Ascending aorta (tissue), 2 donors: ENCODE data around the gene ZSWIM7. TPM values are rescaled to one million over a fixed set of nuclear protein-coding genes. Genes with fewer than 3 reads are reported as not detected.
A peak's percentile ranks its signal among the peaks of the same experiment; 100 is the strongest.

Experiments
- DNase-seq, 2 donors: peaks; one replicate each; pipeline ENCODE4 v3.0.0-alpha.2; 2019; ENCODE audit warnings: low spot score in 2 of 2
- H3K27ac ChIP-seq, 2 donors: fragments of 200-600 bp; sonication (generic); one replicate each; pipeline ENCODE4 v1.5.1; 2016 to 2017; ENCODE audit warnings: mild to moderate bottlenecking in 1 of 2
- H3K27me3 ChIP-seq: fragments of 200-600 bp; sonication (generic); one replicate; pipeline ENCODE4 v1.5.1; 2017
- H3K36me3 ChIP-seq, 2 donors: fragments of 200-600 bp; sonication (generic); one replicate each; pipeline ENCODE4 v1.5.1; 2016
- H3K4me1 ChIP-seq, 2 donors: fragments of 200-600 bp; sonication (generic); one replicate each; pipeline ENCODE4 v1.5.1; 2016 to 2017; ENCODE audit warnings: mild to moderate bottlenecking in 1 of 2
- H3K4me3 ChIP-seq, 2 donors: fragments of 200-600 bp; sonication (generic); one replicate each; pipeline ENCODE4 v1.5.1; 2016 to 2017; ENCODE audit warnings: mild to moderate bottlenecking in 1 of 2
- H3K9me3 ChIP-seq, 2 donors: fragments of 200-600 bp; sonication (generic); one replicate each; pipeline ENCODE4 v1.5.1; 2016
- CTCF ChIP-seq, 3 experiments: fragments of 200-600 bp in 2 of 3; fragments of 450-650 bp in 1 of 3; sonication (generic) in 2 of 3; IDR thresholded peaks; one replicate each; pipeline ENCODE4 v1.5.1; 2016 to 2019; ENCODE audit warnings: antibody characterized with exemption in 3 of 3, mild to moderate bottlenecking in 1 of 3, moderate library complexity in 1 of 3
- intact Hi-C: fragments of 100-400 bp; cut with DNase I; formaldehyde crosslinking; loops from one replicate; pipeline ENCODE4 v1.15.1; 2023
- total RNA-seq: library from RNA; depleted of rRNA; stranded (reverse); fragments of >200 nt; gene quantifications from one replicate; pipeline ENCODE4 v1.1.0, GENCODE V29; 2016

The ZSWIM7 gene
- total RNA-seq, 1 donor from 2014 or later, result 0.75 TPM

- DNase-seq, result no peak
- Histone ChIP-seq H3K27me3 (no peaks in the 10 kb centered on the region), H3K27ac (no peak overlapping the region), H3K9me3 (no peaks in the 10 kb centered on the region), H3K4me3 (no peak overlapping the region), H3K4me1 (peaks cover 5 to 9% of the 10 kb centered on the region in 2 donors), H3K36me3 (no peaks in the 10 kb centered on the region)
- TF ChIP-seq CTCF (IDR thresholded peaks at IDR 0.05), result no peak
- intact Hi-C loops, result no loop called here
Observed at GRCh38 chr17:15947271-15947670, 52.2 kb downstream of the ZSWIM7 start.

GRCh38 chr17:15946611-15947120 is 52.8 kb downstream of the ZSWIM7 start:
- Histone ChIP-seq H3K4me1 (peaks cover 5 to 9% of the 10 kb centered on the region in 2 donors), H3K4me3 (no peak overlapping the region), H3K27ac (no peak overlapping the region), H3K36me3 (no peaks in the 10 kb centered on the region), H3K9me3 (no peaks in the 10 kb centered on the region), H3K27me3 (no peaks in the 10 kb centered on the region)
- no peak for TF ChIP-seq CTCF (IDR thresholded peaks at IDR 0.05)
- no peak for DNase-seq
- intact Hi-C loops, result no loop called here

- Histone ChIP-seq H3K36me3 (no peaks in the 10 kb centered on the region), H3K9me3 (no peaks in the 10 kb centered on the region), H3K27ac (no peak overlapping the region), H3K4me1 (peaks cover 5 to 9% of the 10 kb centered on the region in 2 donors), H3K27me3 (no peaks in the 10 kb centered on the region), H3K4me3 (peak overlapping the region; percentile 55 to 68)
- no peak for DNase-seq
- no peak for TF ChIP-seq CTCF (IDR thresholded peaks at IDR 0.05)
- intact Hi-C loops, result no loop called here
Observed at GRCh38 chr17:15945527-15946191, 53.8 kb downstream of the ZSWIM7 start.

GRCh38 chr17:15944759-15945526 is 54.6 kb downstream of the ZSWIM7 start, which contains the start of gene ADORA2B:
ADORA2B (plus strand) TSS chr17:15945130; CDS start chr17:15945249, 119 bp downstream.
- H3K27me3 ChIP-seq, result no peaks in the 10 kb centered on the region
- peak within 1 kb of the TSS; percentile 55 to 68 for H3K4me3 ChIP-seq
- peak; percentile 29 to 43 (median 32) for TF ChIP-seq CTCF (IDR thresholded peaks at IDR 0.05)
- no peaks in the 10 kb centered on the region for H3K36me3 ChIP-seq
- peaks cover 5 to 9% of the 10 kb centered on the region in 2 donors for H3K4me1 ChIP-seq
- intact Hi-C loops, result no loop called here
- no peaks in the 10 kb centered on the region for H3K9me3 ChIP-seq
- H3K27ac ChIP-seq, result no peak within 1 kb of the TSS
- no peak for DNase-seq

- no peak for DNase-seq
- no peak for TF ChIP-seq CTCF (IDR thresholded peaks at IDR 0.05)
- Histone ChIP-seq H3K36me3 (no peaks in the 10 kb centered on the region), H3K4me3 (peak overlapping the region; percentile 55 to 68), H3K27me3 (no peaks in the 10 kb centered on the region), H3K27ac (no peak overlapping the region), H3K4me1 (peaks cover 5 to 9% of the 10 kb centered on the region in 2 donors), H3K9me3 (no peaks in the 10 kb centered on the region)
- intact Hi-C loops, result no loop called here
Observed at GRCh38 chr17:15943971-15944758, 55.3 kb downstream of the ZSWIM7 start.
